C1 segment of cervical spinal cord (tissue), 14 donors: ENCODE results near the gene MAPKAP1.

Source experiments
- DNase-seq, 14 donors: peaks; one replicate each; lab custom pipeline; 2025; lab: John Stamatoyannopoulos, UW

Gene MAPKAP1

GRCh38 chr9:125537442-125538091 lies 169.4 kb downstream of the MAPKAP1 start:
- DNase-seq = no peak

- no peak for DNase-seq
These were observed 170.2 kb downstream of the MAPKAP1 start for GRCh38 chr9:125536776-125537175.

- no peak for DNase-seq
These were observed 170.7 kb downstream of the MAPKAP1 start for GRCh38 chr9:125536167-125536772.

GRCh38 chr9:125534971-125535701 lies 171.9 kb downstream of the MAPKAP1 start:
- DNase-seq = no peak

- DNase-seq = no peak
These were observed 174.0 kb downstream of the MAPKAP1 start for GRCh38 chr9:125532812-125533594.

GRCh38 chr9:125532412-125532811 lies 174.6 kb downstream of the MAPKAP1 start:
- no peak for DNase-seq

- no peak for DNase-seq
These were observed 177.2 kb downstream of the MAPKAP1 start for GRCh38 chr9:125529589-125530515.

GRCh38 chr9:125529107-125529506 lies 177.9 kb downstream of the MAPKAP1 start:
- no peak for DNase-seq

- DNase-seq = no peak
These were observed 179.5 kb downstream of the MAPKAP1 start for GRCh38 chr9:125527471-125528002.

- DNase-seq = peak in 1 of 14 donors; percentile 60
These were observed 180.9 kb downstream of the MAPKAP1 start for GRCh38 chr9:125525921-125526631.

GRCh38 chr9:125524583-125525355 lies 182.2 kb downstream of the MAPKAP1 start:
- DNase-seq = no peak

GRCh38 chr9:125523681-125524080 lies 183.3 kb downstream of the MAPKAP1 start:
- DNase-seq = peak in 1 of 14 donors; percentile 95

- no peak for DNase-seq
These were observed 184.7 kb downstream of the MAPKAP1 start for GRCh38 chr9:125522328-125522725.

GRCh38 chr9:125521462-125522327 lies 185.3 kb downstream of the MAPKAP1 start:
- no peak for DNase-seq

GRCh38 chr9:125519734-125520133 lies 187.3 kb downstream of the MAPKAP1 start:
- DNase-seq = no peak

GRCh38 chr9:125517577-125517976 lies 189.4 kb downstream of the MAPKAP1 start:
- DNase-seq = no peak

GRCh38 chr9:125515983-125516940 lies 190.7 kb downstream of the MAPKAP1 start:
- no peak for DNase-seq
